ENCODE data around the gene MGAT4C. TPM values are rescaled to one million over a fixed set of nuclear protein-coding genes. Genes with fewer than 3 reads are reported as not detected.
A peak's percentile ranks its signal among the peaks of the same experiment; 100 is the strongest.
"Not testable (repeated sequence)": the region's sequence is repeated elsewhere in the genome, so short reads cannot be mapped to it uniquely, and the experiment has no call there.

MGAT4C gene
- not detected in 2 replicates for total RNA-seq

DNA sequence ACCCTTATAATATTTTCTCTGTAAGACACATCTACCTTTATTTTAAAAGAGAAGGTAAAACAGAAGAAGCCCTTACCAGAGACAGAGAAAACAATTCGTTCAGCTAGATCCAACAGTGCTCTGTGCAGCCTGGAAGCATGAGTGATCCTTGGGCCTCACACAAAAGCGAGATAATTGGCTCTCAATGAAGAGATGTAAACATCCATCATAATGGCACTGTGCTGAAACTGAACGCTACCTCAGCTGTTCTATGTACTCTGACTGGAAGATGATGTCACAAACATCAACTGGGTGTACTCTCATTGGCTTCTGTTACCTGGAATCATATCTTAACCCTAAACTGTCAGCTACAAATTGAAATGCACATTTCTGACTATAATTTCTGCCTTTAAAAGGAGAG is at the start of gene MGAT4C:
Gene MGAT4C (minus strand): TSS at position 229 of the 400 bp plus-strand sequence.
- no peak for DNase-seq (ENCODE audit: low read depth)

GRCh38 chr12:86296396-86296795 is 40.2 kb upstream of the MGAT4C start:
- DNase-seq (ENCODE audit: low read depth): not testable (repeated sequence)

- DNase-seq (ENCODE audit: low read depth): no peak
Measured at GRCh38 chr12:86293682-86294240, 37.6 kb upstream of the MGAT4C start.

DNA sequence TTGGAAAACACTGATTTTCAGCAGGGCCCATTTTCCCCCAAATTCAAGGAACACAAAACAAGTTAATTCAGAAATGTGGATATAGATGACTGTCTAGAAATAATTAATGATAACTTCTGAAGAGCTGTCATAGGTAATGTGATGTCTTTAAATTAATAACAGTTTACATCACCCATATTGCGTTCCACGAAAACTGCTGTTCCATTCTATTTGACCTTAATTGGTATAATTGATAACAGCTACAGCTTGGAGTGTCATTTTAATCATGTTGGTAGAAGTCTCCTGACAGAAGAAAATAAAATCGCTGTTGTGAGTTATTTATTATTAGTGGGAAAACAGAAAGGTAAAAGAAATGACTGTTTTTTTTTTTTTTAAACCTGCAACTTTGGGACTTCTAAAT is 36.3 kb upstream of the MGAT4C start:
- DNase-seq (ENCODE audit: low read depth): no peak

DNA sequence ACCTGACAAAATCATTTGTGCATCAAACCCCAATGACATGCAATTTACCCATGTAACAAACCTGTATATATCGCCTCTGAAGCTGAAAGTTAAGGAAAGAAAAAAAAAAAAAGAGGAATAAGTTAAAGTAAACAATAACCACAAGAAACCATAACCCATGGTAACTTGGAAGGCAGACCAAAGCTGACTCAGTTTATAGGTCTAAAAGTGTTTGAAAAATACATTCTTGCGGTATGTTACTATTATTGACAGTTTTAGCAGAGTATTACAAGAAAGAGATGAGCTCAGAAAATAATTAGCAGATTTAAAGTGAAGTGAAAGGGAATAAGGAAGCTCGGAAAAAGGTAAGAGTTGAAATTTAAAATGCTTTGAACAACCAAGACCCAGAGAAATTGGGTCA is 34.4 kb upstream of the MGAT4C start:
- DNase-seq (ENCODE audit: low read depth): no peak

GRCh38 chr12:86286119-86286518 is 29.9 kb upstream of the MGAT4C start:
- no peak for DNase-seq (ENCODE audit: low read depth)

GRCh38 chr12:86283620-86284019 is 27.4 kb upstream of the MGAT4C start:
- no peak for DNase-seq (ENCODE audit: low read depth)

GRCh38 chr12:86275356-86275755 is 19.2 kb upstream of the MGAT4C start:
- no peak for DNase-seq (ENCODE audit: low read depth)

DNA sequence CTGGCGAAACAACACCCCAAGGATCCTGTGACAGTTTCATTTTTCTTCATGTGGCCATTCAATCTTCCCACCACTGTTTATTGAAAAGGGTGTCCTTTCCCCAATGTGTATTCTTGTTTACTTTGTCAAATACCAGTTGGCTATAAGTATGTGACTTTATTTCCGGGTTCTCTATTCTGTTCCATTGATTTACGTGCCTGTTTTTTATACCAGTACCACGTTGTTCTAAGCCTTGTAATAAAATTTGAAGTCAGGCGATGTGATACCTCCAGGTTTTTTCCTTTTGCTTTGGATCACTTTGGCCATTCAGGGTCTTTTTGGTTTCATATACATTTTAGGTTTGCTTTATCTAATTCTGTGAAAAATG is 9.1 kb upstream of the MGAT4C start:
- no peak for DNase-seq (ENCODE audit: low read depth)

GRCh38 chr12:86264451-86265328 is 8.5 kb upstream of the MGAT4C start:
- DNase-seq (ENCODE audit: low read depth): peak; percentile 11

GRCh38 chr12:86261578-86261977 is 5.4 kb upstream of the MGAT4C start:
- DNase-seq (ENCODE audit: low read depth): peak; percentile 60

DNA sequence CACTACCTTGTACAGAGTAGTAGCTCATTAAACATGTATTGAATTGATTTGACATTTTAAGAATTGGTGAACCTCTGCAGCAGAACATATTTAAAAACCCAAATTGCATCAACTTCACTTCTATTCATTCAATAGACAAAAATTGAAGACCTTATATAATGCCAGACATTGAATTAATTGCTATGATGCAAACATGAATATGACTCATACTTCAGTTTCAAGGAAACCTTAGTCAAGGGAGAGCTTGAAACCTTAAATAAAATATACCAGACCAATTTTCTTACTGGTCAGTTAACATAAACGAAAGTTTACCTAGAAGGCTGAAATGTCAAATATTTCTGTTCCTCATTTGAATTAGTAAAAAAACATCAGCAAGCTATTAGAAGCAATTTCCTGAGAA is 5.0 kb upstream of the MGAT4C start:
- peak; percentile 42 for DNase-seq (ENCODE audit: low read depth)

DNA sequence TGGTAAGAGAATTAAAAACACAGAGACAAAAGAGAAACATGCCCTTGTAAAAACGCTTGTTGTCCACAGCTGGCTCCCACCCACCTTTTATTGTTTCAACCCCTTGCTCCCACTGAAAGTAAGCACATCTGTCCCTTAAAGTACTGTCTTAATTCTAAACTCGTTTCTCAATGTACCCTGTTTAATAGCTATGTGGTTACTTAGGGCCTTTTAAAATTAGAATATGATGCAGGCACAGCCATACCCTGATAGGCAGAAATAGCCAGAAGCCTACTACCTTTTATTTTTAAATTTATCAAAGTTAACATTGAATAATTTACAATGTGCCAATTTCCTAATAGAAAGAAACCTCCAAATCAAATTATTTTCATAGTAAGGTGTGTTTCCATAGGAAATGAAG is 4.0 kb upstream of the MGAT4C start:
- DNase-seq (ENCODE audit: low read depth): no peak

DNA sequence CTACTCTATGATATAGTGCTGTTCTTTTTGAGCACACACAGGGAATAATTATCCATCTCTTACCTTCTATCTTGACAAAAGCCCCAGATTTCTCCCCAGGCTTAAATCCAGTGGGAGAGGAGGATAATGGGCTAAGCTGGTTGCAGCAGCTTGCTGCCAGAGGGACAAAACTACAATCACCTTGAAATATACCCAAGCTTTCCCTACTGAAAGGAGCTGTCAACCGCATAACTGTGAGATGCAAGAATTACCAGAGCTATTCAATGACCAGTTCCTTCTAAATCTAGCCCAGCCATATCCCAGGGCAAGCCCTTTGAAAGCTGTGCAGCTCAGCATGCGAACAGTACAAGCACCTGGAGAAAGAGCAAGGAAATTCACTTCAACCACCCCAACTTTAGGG is 943 bp upstream of the MGAT4C start:
- DNase-seq (ENCODE audit: low read depth): no peak

- peak; percentile 30 for DNase-seq (ENCODE audit: low read depth)
Measured at GRCh38 chr12:86254399-86255107, 1.6 kb downstream of the MGAT4C start.

- peak; percentile 91 for DNase-seq (ENCODE audit: low read depth)
Measured at GRCh38 chr12:86249851-86250250, 6.3 kb downstream of the MGAT4C start.

GRCh38 chr12:86249276-86249675 is 6.9 kb downstream of the MGAT4C start:
- DNase-seq (ENCODE audit: low read depth): peak; percentile 16

DNA sequence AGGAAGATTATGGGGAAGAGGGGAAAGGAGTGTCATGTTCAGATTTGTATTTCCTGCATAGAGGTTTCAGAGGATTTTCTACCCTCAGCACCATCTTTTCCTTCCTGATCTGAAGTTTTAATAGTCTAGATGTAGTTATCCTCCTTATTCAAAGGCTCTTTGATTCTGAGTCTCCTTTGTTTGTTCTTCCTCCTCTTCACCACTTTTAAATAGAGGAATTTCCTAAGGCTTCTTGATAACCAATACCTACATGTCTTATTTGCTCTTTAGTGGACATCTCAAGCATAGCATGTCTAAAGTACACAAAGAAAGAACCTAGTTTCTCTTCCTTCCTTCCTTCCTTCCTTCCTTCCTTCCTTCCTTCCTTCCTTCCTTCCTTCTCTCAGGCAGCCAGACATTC is 8.3 kb downstream of the MGAT4C start:
- no peak for DNase-seq (ENCODE audit: low read depth)

GRCh38 chr12:86241600-86241999 is 14.6 kb downstream of the MGAT4C start:
- no peak for DNase-seq (ENCODE audit: low read depth)

- no peak for DNase-seq (ENCODE audit: low read depth)
Measured at GRCh38 chr12:86234316-86234855, 21.8 kb downstream of the MGAT4C start.

DNA sequence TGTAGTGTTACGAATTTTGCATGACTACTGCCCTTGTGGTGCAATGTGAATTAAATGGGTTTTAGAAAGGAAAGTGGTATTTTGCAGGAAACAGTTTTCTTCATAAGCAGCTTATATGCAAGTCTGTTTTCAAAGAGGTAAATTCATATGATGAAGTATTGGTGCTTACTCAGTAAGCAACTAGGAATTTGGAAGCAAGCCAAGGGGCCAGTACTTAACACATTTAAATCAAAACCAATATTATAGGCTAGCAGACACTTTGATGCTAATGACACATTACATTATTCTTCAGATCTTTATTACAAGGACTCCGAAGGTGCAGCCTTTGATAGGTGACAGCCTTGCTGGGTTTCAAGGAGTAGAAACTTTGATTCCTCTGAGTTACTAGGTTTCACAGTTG is 23.1 kb downstream of the MGAT4C start:
- DNase-seq (ENCODE audit: low read depth): peak; percentile 65

DNA sequence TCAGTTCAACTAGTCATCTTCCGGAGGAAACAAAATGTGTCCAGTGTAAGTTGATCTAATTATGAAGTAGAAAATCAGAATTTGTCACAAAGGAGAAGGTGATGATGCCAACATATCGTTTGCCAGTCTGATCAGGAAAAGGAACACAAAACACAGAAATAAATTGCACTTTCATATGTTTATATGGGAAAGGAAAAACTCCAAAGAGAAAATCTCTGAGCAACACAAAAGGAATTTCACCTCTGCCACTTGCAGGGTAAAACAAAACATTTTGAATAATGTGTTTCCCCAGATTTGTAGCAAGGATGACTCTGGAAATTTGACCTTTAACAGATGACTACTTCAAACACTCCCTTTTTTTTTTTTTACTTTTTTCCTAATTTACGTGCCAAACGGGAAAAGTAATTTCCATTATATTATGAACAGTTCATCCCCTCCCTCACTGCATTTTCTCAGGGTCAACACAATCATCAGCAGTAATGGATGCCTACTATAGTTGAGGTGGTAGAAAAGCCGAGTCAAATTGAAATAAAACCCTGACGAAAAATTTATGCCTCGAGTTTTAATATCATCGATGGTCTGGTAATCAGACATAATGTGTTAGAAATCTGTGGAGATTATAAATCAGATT is 25.6 kb downstream of the MGAT4C start:
- peak; percentile 80 for DNase-seq (ENCODE audit: low read depth)
